Measurements from ENCODE around the gene SHISAL1.
"Not testable (repeated sequence)": the region's sequence is repeated elsewhere in the genome, so short reads cannot be mapped to it uniquely, and the experiment has no call there.

- not testable (repeated sequence) for TF ChIP-seq CTCF, POLR2A (IDR thresholded peaks at IDR 0.05)
Measured at GRCh38 chr22:44302363-44302762, 10.4 kb downstream of the SHISAL1 start.

All from Peyer's patch (tissue), 4 donors.